Adrenal gland (tissue), 5 donors: ENCODE measurements around the gene ALDH3A2.

Experiments used
- POLR2A ChIP-seq, 2 donors: fragments of 450-650 bp; IDR thresholded peaks; one replicate each; pipeline ENCODE4 v1.6.1; 2017; ENCODE audit warnings: antibody characterized with exemption in 2 of 2, mild to moderate bottlenecking in 2 of 2, moderate library complexity in 1 of 2
- TF ChIP-seq, protein P1 (sequence below), 6 experiments: fragments of 450-650 bp in 4 of 6; fragments of 200-600 bp in 2 of 6; sonication (generic) in 1 of 6; IDR thresholded peaks; 1 replicate in 5 of 6; 2 replicates in 1 of 6; pipeline versions ENCODE4 v1.5.1 to v1.8.0; 2016 to 2021; ENCODE audit warnings: antibody characterized with exemption in 6 of 6, mild to moderate bottlenecking in 2 of 6, moderate library complexity in 1 of 6
- donor health status: DM: no; HTN: no; CAD: no.

- TF ChIP-seq POLR2A (IDR thresholded peaks at IDR 0.05), result no peak
- TF ChIP-seq, protein P1, sequence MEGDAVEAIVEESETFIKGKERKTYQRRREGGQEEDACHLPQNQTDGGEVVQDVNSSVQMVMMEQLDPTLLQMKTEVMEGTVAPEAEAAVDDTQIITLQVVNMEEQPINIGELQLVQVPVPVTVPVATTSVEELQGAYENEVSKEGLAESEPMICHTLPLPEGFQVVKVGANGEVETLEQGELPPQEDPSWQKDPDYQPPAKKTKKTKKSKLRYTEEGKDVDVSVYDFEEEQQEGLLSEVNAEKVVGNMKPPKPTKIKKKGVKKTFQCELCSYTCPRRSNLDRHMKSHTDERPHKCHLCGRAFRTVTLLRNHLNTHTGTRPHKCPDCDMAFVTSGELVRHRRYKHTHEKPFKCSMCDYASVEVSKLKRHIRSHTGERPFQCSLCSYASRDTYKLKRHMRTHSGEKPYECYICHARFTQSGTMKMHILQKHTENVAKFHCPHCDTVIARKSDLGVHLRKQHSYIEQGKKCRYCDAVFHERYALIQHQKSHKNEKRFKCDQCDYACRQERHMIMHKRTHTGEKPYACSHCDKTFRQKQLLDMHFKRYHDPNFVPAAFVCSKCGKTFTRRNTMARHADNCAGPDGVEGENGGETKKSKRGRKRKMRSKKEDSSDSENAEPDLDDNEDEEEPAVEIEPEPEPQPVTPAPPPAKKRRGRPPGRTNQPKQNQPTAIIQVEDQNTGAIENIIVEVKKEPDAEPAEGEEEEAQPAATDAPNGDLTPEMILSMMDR (IDR thresholded peaks at IDR 0.05), result no peak
Measured at GRCh38 chr17:19686400-19687090, 38.0 kb downstream of the ALDH3A2 start.
